GM21515 (cell line): ENCODE results near the gene UHRF2.
"Not testable (repeated sequence)": the region's sequence is repeated elsewhere in the genome, so short reads cannot be mapped to it uniquely, and the experiment has no call there.

Source experiments
- ATAC-seq: cut with Tn5 transposase; IDR thresholded peaks from one replicate; pipeline ENCODE4 v1.9.1; 2021; ENCODE audit not compliant: unreplicated experiment

Gene UHRF2

GRCh38 chr9:6412487-6413364 is at the start of gene UHRF2:
Gene UHRF2 (plus strand): TSS chr9:6413199. CDS start chr9:6413491, 292 bp downstream.
- ATAC-seq, result peak; percentile 74

- no peak for ATAC-seq
These were observed 45.7 kb upstream of the UHRF2 start for GRCh38 chr9:6367128-6367890.

GRCh38 chr9:6368831-6369230 is 44.2 kb upstream of the UHRF2 start:
- no peak for ATAC-seq

- ATAC-seq, result not testable (repeated sequence)
These were observed 31.5 kb upstream of the UHRF2 start for GRCh38 chr9:6381477-6382012.

- no peak for ATAC-seq
These were observed 30.3 kb upstream of the UHRF2 start for GRCh38 chr9:6382681-6383080.

GRCh38 chr9:6383551-6384225 is 29.3 kb upstream of the UHRF2 start:
- no peak for ATAC-seq

- no peak for ATAC-seq
These were observed 28.3 kb upstream of the UHRF2 start for GRCh38 chr9:6384732-6385131.

GRCh38 chr9:6399071-6399470 is 13.9 kb upstream of the UHRF2 start:
- no peak for ATAC-seq

- no peak for ATAC-seq
These were observed 7.6 kb upstream of the UHRF2 start for GRCh38 chr9:6405371-6405770.

- no peak for ATAC-seq
These were observed 5.2 kb upstream of the UHRF2 start for GRCh38 chr9:6407778-6408177.

- ATAC-seq, result no peak
These were observed 4.7 kb upstream of the UHRF2 start for GRCh38 chr9:6408320-6408719.

GRCh38 chr9:6409811-6410210 is 3.2 kb upstream of the UHRF2 start:
- ATAC-seq, result no peak

- ATAC-seq, result no peak
These were observed 2.4 kb upstream of the UHRF2 start for GRCh38 chr9:6410633-6411032.

- peak; percentile 14 for ATAC-seq
These were observed 607 bp downstream of the UHRF2 start for GRCh38 chr9:6413365-6414246.

GRCh38 chr9:6414247-6414641 is 1.2 kb downstream of the UHRF2 start:
- no peak for ATAC-seq

- no peak for ATAC-seq
These were observed 2.3 kb downstream of the UHRF2 start for GRCh38 chr9:6415266-6415665.

GRCh38 chr9:6417186-6417585 is 4.2 kb downstream of the UHRF2 start:
- no peak for ATAC-seq

GRCh38 chr9:6418764-6419163 is 5.8 kb downstream of the UHRF2 start:
- no peak for ATAC-seq

- ATAC-seq, result no peak
These were observed 11.9 kb downstream of the UHRF2 start for GRCh38 chr9:6424940-6425339.

- ATAC-seq, result no peak
These were observed 13.1 kb downstream of the UHRF2 start for GRCh38 chr9:6426117-6426516.
